Loucy (cell line): ENCODE data around the gene MOB3B.

Experiments
- H2AFZ ChIP-seq: fragments of 200-600 bp; sonication (generic); 2 replicates; pipeline ENCODE4 v1.6.0; 2016; ENCODE audit warnings: antibody characterized with exemption, mild to moderate bottlenecking, low read length, moderate library complexity
- H3F3A ChIP-seq: fragments of 200-600 bp; 2 replicates; pipeline ENCODE4 v1.6.0; 2016; ENCODE audit warnings: antibody characterized with exemption, low read depth, mild to moderate bottlenecking
- H3K27me3 ChIP-seq: fragments of 200-600 bp; sonication (generic); 2 replicates; pipeline ENCODE4 v1.6.1; 2014; ENCODE audit warnings: low read length, mild to moderate bottlenecking; ENCODE audit not compliant: insufficient read depth, poor library complexity, severe bottlenecking
- H3K36me3 ChIP-seq: fragments of 200-600 bp; sonication (generic); 2 replicates; pipeline ENCODE4 v1.6.1; 2016; ENCODE audit warnings: low read length; ENCODE audit not compliant: insufficient read depth
- H3K4me1 ChIP-seq: fragments of 200-600 bp; sonication (generic); 2 replicates; pipeline ENCODE4 v1.5.1; 2014; ENCODE audit warnings: low read length, mild to moderate bottlenecking; ENCODE audit not compliant: insufficient read depth, poor library complexity, severe bottlenecking
- H3K4me2 ChIP-seq: fragments of 200-600 bp; sonication (generic); 2 replicates; pipeline ENCODE4 v1.6.0; 2014; ENCODE audit warnings: antibody characterized with exemption, low read length, low read depth, mild to moderate bottlenecking; ENCODE audit not compliant: poor library complexity, severe bottlenecking
- H3K4me3 ChIP-seq: fragments of 200-600 bp; sonication (generic); 2 replicates; pipeline ENCODE4 v1.5.1; 2014; ENCODE audit warnings: low read length, mild to moderate bottlenecking, mixed read lengths; ENCODE audit not compliant: poor library complexity, severe bottlenecking
- H3K79me2 ChIP-seq: fragments of 200-600 bp; sonication (generic); 2 replicates; pipeline ENCODE4 v1.6.1; 2014; ENCODE audit warnings: low read length; ENCODE audit not compliant: insufficient read depth
- H3K9ac ChIP-seq: fragments of 200-600 bp; sonication (generic); 2 replicates; pipeline ENCODE4 v1.6.0; 2014; ENCODE audit warnings: mild to moderate bottlenecking, low read depth, low read length, moderate library complexity; ENCODE audit not compliant: poor library complexity, severe bottlenecking
- H3K9me2 ChIP-seq: fragments of 200-600 bp; sonication (generic); replicated peaks from 2 replicates; pipeline ENCODE4 v1.6.1; 2016; ENCODE audit warnings: low read depth, low read length, mixed read lengths
- H3K9me3 ChIP-seq: fragments of 200-600 bp; sonication (generic); 2 replicates; pipeline ENCODE4 v1.6.1; 2014; ENCODE audit warnings: mild to moderate bottlenecking, antibody characterized with exemption, low read length, low read depth; ENCODE audit not compliant: insufficient read depth
- H4K20me1 ChIP-seq: fragments of 200-600 bp; sonication (generic); 2 replicates; pipeline ENCODE4 v1.6.0; 2014; ENCODE audit warnings: antibody characterized with exemption, low read length, mild to moderate bottlenecking; ENCODE audit not compliant: insufficient read depth, poor library complexity, severe bottlenecking
- CTCF ChIP-seq: fragments of 200-600 bp; sonication (generic); conservative IDR thresholded peaks from 2 replicates; pipeline ENCODE4 v1.5.1; 2014; ENCODE audit warnings: mild to moderate bottlenecking, antibody characterized with exemption, low read length
- EZH2phosphoT487 ChIP-seq: fragments of 200-600 bp; IDR thresholded peaks from 2 replicates; pipeline ENCODE4 v1.6.1; 2018; ENCODE audit warnings: antibody characterized with exemption, mild to moderate bottlenecking, moderate library complexity, borderline replicate concordance

Gene MOB3B

DNA sequence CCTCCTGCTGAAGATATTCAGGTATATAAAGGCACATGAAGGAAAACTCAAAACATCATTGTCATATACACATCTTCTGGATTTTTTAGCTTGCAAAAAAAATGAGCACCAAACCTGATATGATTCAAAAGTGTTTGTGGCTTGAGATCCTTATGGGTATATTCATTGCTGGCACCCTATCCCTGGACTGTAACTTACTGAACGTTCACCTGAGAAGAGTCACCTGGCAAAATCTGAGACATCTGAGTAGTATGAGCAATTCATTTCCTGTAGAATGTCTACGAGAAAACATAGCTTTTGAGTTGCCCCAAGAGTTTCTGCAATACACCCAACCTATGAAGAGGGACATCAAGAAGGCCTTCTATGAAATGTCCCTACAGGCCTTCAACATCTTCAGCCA, 5.4 kb downstream of the MOB3B start, which contains the start of gene IFNK:
Gene IFNK, plus strand, starts transcription at position 55 of the 400 bp plus-strand sequence. Its CDS starts 47 bp downstream, at position 102.
- no peak for TF ChIP-seq EZH2phosphoT487
- no peak for TF ChIP-seq CTCF
- H3K4me2 ChIP-seq: no peak within 1 kb of the TSS

DNA sequence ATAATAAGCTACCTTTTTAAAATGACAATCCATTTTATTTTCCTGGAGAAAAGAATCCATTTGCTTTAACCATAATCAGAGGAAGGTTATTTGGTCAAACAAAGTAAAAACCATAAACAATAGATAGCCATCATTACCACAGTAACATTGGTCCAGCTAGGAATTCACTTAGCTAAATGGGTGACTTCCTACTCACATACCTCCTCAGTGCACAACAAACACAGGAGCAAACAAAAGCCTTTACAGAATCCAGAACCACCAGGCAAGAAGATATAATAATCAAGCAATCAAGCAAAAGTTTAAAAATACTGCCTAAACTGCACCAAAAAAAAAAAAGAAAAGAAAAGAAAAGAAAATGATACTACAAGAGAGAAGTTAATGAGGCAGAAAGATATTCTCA, 6.5 kb downstream of the MOB3B start:
- Histone ChIP-seq H3K9me3 (no peaks in the 10 kb centered on the region), H3K9me2 (no peaks in the 10 kb centered on the region), H2AFZ (no peak overlapping the region), H4K20me1 (no peaks in the 10 kb centered on the region), H3K4me2 (no peak overlapping the region), H3K27me3 (peaks cover 3% of the 10 kb centered on the region), H3F3A (no peaks in the 10 kb centered on the region), H3K79me2 (no peaks in the 10 kb centered on the region), H3K36me3 (no peaks in the 10 kb centered on the region), H3K9ac (no peak overlapping the region), H3K4me3 (no peak overlapping the region), H3K4me1 (no peaks in the 10 kb centered on the region)
- TF ChIP-seq CTCF (no peak), EZH2phosphoT487 (no peak)

More for the DNA sequence above, 5.4 kb downstream of the MOB3B start, which contains the start of gene IFNK:
- no peaks in the 10 kb centered on the region for H3K36me3 ChIP-seq
- H3F3A ChIP-seq: no peaks in the 10 kb centered on the region
- no peaks in the 10 kb centered on the region for H4K20me1 ChIP-seq
- no peaks in the 10 kb centered on the region for H3K9me2 ChIP-seq
- no peak within 1 kb of the TSS for H3K9ac ChIP-seq
- H2AFZ ChIP-seq: no peak within 1 kb of the TSS
- no peaks in the 10 kb centered on the region for H3K9me3 ChIP-seq
- peaks cover 14% of the 10 kb centered on the region for H3K27me3 ChIP-seq
- H3K4me3 ChIP-seq: no peak within 1 kb of the TSS
- H3K4me1 ChIP-seq: no peaks in the 10 kb centered on the region
- no peaks in the 10 kb centered on the region for H3K79me2 ChIP-seq

DNA sequence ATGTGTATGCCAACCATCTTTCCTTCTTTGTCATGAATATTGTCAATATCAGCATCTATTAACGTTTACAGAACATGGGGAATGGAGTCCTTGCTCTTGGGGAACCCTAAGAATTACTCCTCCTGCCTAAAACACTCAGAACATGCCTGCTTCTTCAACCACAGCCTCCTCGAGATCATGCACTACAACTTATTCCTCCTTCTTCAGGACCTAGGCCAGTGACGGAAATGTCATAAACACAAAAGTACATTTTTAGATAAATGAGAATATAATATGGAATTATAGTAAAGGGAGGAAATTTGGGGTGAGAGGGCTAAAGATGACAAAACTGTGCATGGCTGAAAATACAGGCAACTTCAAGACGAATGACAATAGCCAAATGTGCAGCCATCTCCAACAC, 8.6 kb downstream of the MOB3B start:
- Histone ChIP-seq H3K9me2 (no peaks in the 10 kb centered on the region), H3F3A (no peaks in the 10 kb centered on the region), H3K36me3 (no peaks in the 10 kb centered on the region), H3K27me3 (no peaks in the 10 kb centered on the region), H3K4me3 (no peak overlapping the region), H3K9ac (no peak overlapping the region), H4K20me1 (no peaks in the 10 kb centered on the region), H2AFZ (no peak overlapping the region), H3K4me1 (no peaks in the 10 kb centered on the region), H3K9me3 (no peaks in the 10 kb centered on the region), H3K79me2 (no peaks in the 10 kb centered on the region), H3K4me2 (no peak overlapping the region)
- TF ChIP-seq EZH2phosphoT487 (no peak), CTCF (no peak)
